ENCODE results near the gene TBC1D22A.
"Not testable (repeated sequence)": the region's sequence is repeated elsewhere in the genome, so short reads cannot be mapped to it uniquely, and the experiment has no call there.

The TBC1D22A gene

GRCh38 chr22:47131632-47132427 lies 369.4 kb downstream of the TBC1D22A start:
- no peak for DNase-seq

GRCh38 chr22:47132428-47132825 lies 370.0 kb downstream of the TBC1D22A start:
- no peak for DNase-seq

GRCh38 chr22:47133061-47133969 lies 370.9 kb downstream of the TBC1D22A start:
- DNase-seq = peak; percentile 58

- DNase-seq = no peak
Measured at GRCh38 chr22:47134222-47134621, 371.8 kb downstream of the TBC1D22A start.

- DNase-seq = no peak
Measured at GRCh38 chr22:47135338-47135737, 372.9 kb downstream of the TBC1D22A start.

GRCh38 chr22:47136050-47136449 lies 373.6 kb downstream of the TBC1D22A start:
- DNase-seq = no peak

GRCh38 chr22:47136671-47137070 lies 374.2 kb downstream of the TBC1D22A start:
- no peak for DNase-seq

GRCh38 chr22:47139013-47139789 lies 376.8 kb downstream of the TBC1D22A start:
- DNase-seq = no peak

- DNase-seq = peak; percentile 74
Measured at GRCh38 chr22:47139790-47140119, 377.3 kb downstream of the TBC1D22A start.

GRCh38 chr22:47140975-47141374 lies 378.5 kb downstream of the TBC1D22A start:
- not testable (repeated sequence) for DNase-seq

- no peak for DNase-seq
Measured at GRCh38 chr22:47142427-47143046, 380.1 kb downstream of the TBC1D22A start.

GRCh38 chr22:47143249-47143938 lies 380.9 kb downstream of the TBC1D22A start:
- DNase-seq = no peak

- no peak for DNase-seq
Measured at GRCh38 chr22:47144076-47144765, 381.8 kb downstream of the TBC1D22A start.

- no peak for DNase-seq
Measured at GRCh38 chr22:47144791-47145425, 382.5 kb downstream of the TBC1D22A start.

GRCh38 chr22:47145883-47146282 lies 383.4 kb downstream of the TBC1D22A start:
- no peak for DNase-seq

- no peak for DNase-seq
Measured at GRCh38 chr22:47146391-47146790, 383.9 kb downstream of the TBC1D22A start.

- DNase-seq = no peak
Measured at GRCh38 chr22:47146941-47147340, 384.5 kb downstream of the TBC1D22A start.

GRCh38 chr22:47147572-47147971 lies 385.1 kb downstream of the TBC1D22A start:
- DNase-seq = no peak

- no peak for DNase-seq
Measured at GRCh38 chr22:47148510-47148909, 386.1 kb downstream of the TBC1D22A start.

- no peak for DNase-seq
Measured at GRCh38 chr22:47148956-47149728, 386.7 kb downstream of the TBC1D22A start.

All from eye (tissue), 1 donor.